ENCODE data around the gene DYNLRB1. TPM values are rescaled to one million over a fixed set of nuclear protein-coding genes. Genes with fewer than 3 reads are reported as not detected.

DYNLRB1 gene
- total and polyA plus RNA-seq, 12 donors: 145 to 586 (median 224) TPM

DNA sequence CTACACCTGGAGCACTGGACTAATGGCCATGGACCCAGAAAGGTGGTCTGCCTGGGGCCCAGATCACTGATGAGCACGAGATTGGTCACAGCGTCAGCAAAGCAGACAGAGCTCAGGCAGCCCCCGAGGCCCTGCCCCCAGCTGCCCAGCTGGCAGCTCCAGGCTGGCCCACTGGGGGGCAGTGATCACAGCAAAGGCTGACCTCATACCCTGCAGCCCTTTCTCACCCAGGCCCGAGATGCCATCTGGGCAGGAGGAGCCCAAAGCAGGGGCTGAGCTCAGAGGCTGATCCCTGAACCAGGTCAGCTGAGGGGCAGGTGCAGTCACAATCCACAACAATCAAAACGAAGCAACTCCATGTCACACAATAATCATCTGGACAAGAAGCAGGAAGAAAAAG is 46.4 kb downstream of the DYNLRB1 start:
- WGBS, 4 donors: 56 to 68% (median 67%) methylated on average over 3 to 5 of the region's 5 CpGs

DNA sequence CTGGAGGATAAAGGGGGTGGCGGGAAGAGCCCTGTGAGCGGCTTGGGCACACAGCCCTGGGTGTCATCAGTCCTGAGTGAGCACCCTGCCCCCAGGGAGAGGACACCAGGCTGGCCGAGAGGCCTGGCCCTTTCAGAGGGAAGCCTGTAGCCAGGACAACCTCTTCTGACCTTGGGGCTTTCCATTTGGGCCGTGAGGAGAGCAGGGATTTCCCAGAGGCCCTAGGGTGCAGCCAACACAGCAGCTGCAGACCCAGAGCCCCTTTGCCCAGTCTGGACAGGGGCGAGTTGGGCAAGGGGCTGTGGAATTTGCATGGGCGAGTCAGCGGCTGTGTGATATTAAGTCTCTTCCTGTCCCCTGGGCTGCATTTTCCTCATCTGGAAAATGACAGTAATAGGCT is 48.6 kb downstream of the DYNLRB1 start:
- Histone ChIP-seq H3K9me3 (replicated peaks in 1 of 3) (no peaks in the 10 kb centered on the region), H3K4me1 (replicated peaks in 1 of 2) (no peaks in the 10 kb centered on the region), H3K4me3 (no peak overlapping the region), H3K27ac (no peak overlapping the region), H3K27me3 (no peaks in the 10 kb centered on the region), H3K36me3 (replicated peaks in 1 of 2) (no peaks in the 10 kb centered on the region)
- intact Hi-C loops (cut with DNase I): no loop called here
- TF ChIP-seq POLR2A (IDR thresholded peaks at IDR 0.05): no peak
- TF ChIP-seq, protein P1, sequence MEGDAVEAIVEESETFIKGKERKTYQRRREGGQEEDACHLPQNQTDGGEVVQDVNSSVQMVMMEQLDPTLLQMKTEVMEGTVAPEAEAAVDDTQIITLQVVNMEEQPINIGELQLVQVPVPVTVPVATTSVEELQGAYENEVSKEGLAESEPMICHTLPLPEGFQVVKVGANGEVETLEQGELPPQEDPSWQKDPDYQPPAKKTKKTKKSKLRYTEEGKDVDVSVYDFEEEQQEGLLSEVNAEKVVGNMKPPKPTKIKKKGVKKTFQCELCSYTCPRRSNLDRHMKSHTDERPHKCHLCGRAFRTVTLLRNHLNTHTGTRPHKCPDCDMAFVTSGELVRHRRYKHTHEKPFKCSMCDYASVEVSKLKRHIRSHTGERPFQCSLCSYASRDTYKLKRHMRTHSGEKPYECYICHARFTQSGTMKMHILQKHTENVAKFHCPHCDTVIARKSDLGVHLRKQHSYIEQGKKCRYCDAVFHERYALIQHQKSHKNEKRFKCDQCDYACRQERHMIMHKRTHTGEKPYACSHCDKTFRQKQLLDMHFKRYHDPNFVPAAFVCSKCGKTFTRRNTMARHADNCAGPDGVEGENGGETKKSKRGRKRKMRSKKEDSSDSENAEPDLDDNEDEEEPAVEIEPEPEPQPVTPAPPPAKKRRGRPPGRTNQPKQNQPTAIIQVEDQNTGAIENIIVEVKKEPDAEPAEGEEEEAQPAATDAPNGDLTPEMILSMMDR (IDR thresholded peaks at IDR 0.05): no peak
- 57 to 73% (median 67%) methylated on average over 6 to 7 of the region's 7 CpGs for WGBS, 4 donors
- DNase-seq: peak in 6 of 7 donors; percentile 51 to 77 (median 70)

More for the DNA sequence above, 46.4 kb downstream of the DYNLRB1 start:
- intact Hi-C loops (cut with DNase I): no loop called here
- TF ChIP-seq POLR2A (IDR thresholded peaks at IDR 0.05): no peak
- TF ChIP-seq, protein P1 (IDR thresholded peaks at IDR 0.05): peak in 3 of 6 experiments; percentile 13 to 38 (median 14)
- no peaks in the 10 kb centered on the region for H3K27me3 ChIP-seq
- H3K4me1 ChIP-seq (replicated peaks in 1 of 2): peaks cover 4 to 7% of the 10 kb centered on the region in 2 donors
- H3K36me3 ChIP-seq (replicated peaks in 1 of 2): no peaks in the 10 kb centered on the region
- no peak overlapping the region for H3K27ac ChIP-seq
- H3K4me3 ChIP-seq: no peak overlapping the region
- no peaks in the 10 kb centered on the region for H3K9me3 ChIP-seq (replicated peaks in 1 of 3)
- no peak for DNase-seq

DNA sequence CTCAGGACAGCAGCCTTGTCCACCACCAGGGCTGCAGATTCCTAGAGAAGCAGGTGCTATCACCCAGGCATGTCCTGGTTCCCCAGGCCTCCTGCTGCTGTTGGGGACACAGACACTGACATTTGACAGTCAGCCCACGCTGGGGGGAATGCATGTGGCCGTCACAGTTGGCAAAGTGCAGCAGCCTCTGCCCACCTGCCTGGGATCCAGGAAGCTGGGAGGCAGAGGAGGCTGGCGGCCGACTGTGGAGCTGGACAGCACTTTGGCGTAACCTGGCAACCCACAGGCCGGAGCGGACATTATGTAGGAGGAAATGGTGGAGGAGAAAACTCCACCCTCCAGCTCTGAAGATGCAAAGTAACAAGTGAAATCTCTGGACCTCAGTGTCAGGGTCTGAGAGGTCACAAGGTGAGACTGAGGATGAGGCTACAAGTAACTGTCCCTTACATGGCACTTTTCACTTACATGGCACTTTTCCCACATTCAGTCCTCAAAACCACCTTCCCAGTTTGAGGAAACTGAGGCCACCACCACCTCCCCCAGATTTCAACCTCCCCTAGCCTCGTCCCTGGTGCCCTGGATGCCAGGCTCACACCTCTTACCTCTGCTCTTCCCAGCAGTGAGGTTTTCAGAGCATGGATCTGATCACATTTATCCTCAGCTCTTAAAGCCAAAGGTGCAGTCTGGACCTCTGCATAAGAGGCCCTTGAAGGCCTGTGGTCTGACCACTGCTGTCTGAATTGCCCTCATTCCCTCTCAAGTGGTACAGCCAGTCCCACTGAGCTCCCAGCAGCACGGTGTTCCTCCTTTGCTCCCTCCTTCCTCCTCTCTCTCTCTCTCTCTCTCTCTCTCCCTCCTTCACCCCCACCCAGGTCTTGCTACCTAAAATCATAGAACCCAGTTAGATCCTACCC is 51.0 kb downstream of the DYNLRB1 start:
- DNase-seq: no peak
- Histone ChIP-seq H3K9me3 (replicated peaks in 1 of 3) (no peaks in the 10 kb centered on the region), H3K4me1 (replicated peaks in 1 of 2) (no peaks in the 10 kb centered on the region), H3K4me3 (no peak overlapping the region), H3K27me3 (no peaks in the 10 kb centered on the region), H3K27ac (no peak overlapping the region), H3K36me3 (replicated peaks in 1 of 2) (no peaks in the 10 kb centered on the region)
- intact Hi-C loops (cut with DNase I): no loop called here
- no peak for TF ChIP-seq POLR2A (IDR thresholded peaks at IDR 0.05)
- TF ChIP-seq, protein P1 (IDR thresholded peaks at IDR 0.05): no peak
- WGBS, 4 donors: 84 to 98% (median 92%) methylated on average over 5 to 9 of the region's 9 CpGs

DNA sequence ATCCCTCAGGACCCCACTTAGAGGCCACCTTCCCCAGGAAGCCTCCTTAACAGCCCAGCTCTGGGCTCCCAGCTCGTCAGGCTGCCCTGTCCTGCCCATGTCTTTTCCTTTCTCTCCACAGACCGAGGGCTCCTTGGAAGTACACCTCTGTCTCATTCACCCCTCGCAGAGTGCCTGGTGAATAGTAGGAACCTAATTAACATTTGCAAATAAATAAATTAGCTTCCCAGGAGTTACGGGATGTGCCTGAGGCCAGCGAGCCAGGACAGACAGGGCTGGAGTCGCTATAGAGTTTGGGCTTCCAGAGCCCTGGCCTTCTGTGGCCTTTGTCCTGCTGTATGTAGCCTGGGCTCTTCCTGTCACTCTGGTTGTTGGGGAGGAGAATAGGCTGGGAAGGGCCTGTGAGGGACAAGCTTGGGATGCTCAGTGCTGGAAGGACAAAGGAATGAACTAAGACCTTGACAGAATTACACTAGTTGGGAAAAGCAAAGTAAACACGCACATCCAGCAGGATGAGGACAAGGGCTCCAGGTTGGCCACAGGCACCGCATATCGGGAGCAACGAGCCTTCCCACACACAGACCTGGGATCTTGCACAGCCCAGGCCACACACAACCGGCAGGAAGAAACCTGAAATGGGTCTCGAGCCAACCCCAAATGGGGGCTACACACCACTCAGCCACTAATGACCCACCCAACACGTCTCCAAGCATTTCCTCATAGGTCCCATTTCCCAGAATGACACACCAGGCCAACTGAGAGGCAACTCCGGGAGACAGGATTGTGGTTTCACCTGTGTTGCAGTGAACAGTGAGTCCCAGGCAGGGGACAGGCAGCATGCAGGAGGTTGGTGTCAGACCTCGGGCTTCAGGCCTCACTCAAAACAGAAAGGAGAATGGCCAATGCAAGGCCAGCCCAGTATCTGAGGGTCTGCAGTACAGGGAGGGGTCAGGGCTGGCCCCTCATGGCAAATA is 52.0 kb downstream of the DYNLRB1 start:
- Histone ChIP-seq H3K36me3 (replicated peaks in 1 of 2) (no peaks in the 10 kb centered on the region), H3K27ac (no peak overlapping the region), H3K27me3 (no peaks in the 10 kb centered on the region), H3K4me1 (replicated peaks in 1 of 2) (no peaks in the 10 kb centered on the region), H3K4me3 (no peak overlapping the region), H3K9me3 (replicated peaks in 1 of 3) (no peaks in the 10 kb centered on the region)
- WGBS, 4 donors: 89 to 94% (median 92%) methylated on average over 11 to 15 of the region's 15 CpGs
- intact Hi-C loops (cut with DNase I): no loop called here
- no peak for DNase-seq
- TF ChIP-seq, protein P1 (IDR thresholded peaks at IDR 0.05): no peak
- no peak for TF ChIP-seq POLR2A (IDR thresholded peaks at IDR 0.05)
